GM18868 (cell line): ENCODE data around the gene SCIN.

Experiments
- ATAC-seq: cut with Tn5 transposase; IDR thresholded peaks from one replicate; pipeline ENCODE4 v1.9.1; 2021; ENCODE audit warnings: mild to moderate bottlenecking, moderate library complexity; ENCODE audit not compliant: unreplicated experiment

The SCIN gene

GRCh38 chr7:12565873-12566272 is 4.6 kb upstream of the SCIN start:
- no peak for ATAC-seq

- ATAC-seq, result peak; percentile 89
These were observed 3.5 kb upstream of the SCIN start for GRCh38 chr7:12567015-12567414.

GRCh38 chr7:12569673-12570072 is 847 bp upstream of the SCIN start:
- ATAC-seq, result no peak

GRCh38 chr7:12570168-12570533 is 369 bp upstream of the SCIN start:
- no peak for ATAC-seq

- no peak for ATAC-seq
These were observed 1.2 kb downstream of the SCIN start for GRCh38 chr7:12571691-12572090.

GRCh38 chr7:12572941-12573575 is 2.5 kb downstream of the SCIN start:
- ATAC-seq, result no peak

- ATAC-seq, result no peak
These were observed 3.4 kb downstream of the SCIN start for GRCh38 chr7:12573885-12574284.

- ATAC-seq, result peak; percentile 91
These were observed 8.6 kb downstream of the SCIN start for GRCh38 chr7:12578930-12579640.

GRCh38 chr7:12581897-12582296 is 11.4 kb downstream of the SCIN start:
- ATAC-seq, result no peak

GRCh38 chr7:12582362-12582761 is 11.8 kb downstream of the SCIN start:
- ATAC-seq, result no peak

GRCh38 chr7:12583176-12583575 is 12.7 kb downstream of the SCIN start:
- no peak for ATAC-seq

GRCh38 chr7:12583922-12584321 is 13.4 kb downstream of the SCIN start:
- ATAC-seq, result no peak

GRCh38 chr7:12584930-12585329 is 14.4 kb downstream of the SCIN start:
- peak; percentile 97 for ATAC-seq

- ATAC-seq, result no peak
These were observed 15.8 kb downstream of the SCIN start for GRCh38 chr7:12586271-12586670.

GRCh38 chr7:12588259-12588904 is 17.9 kb downstream of the SCIN start:
- ATAC-seq, result no peak

- no peak for ATAC-seq
These were observed 20.0 kb downstream of the SCIN start for GRCh38 chr7:12590559-12590958.

GRCh38 chr7:12594122-12594897 is 23.8 kb downstream of the SCIN start:
- ATAC-seq, result no peak

- no peak for ATAC-seq
These were observed 24.6 kb downstream of the SCIN start for GRCh38 chr7:12595148-12595547.

GRCh38 chr7:12596225-12596790 is 25.8 kb downstream of the SCIN start:
- no peak for ATAC-seq

- peak; percentile 97 for ATAC-seq
These were observed 30.9 kb downstream of the SCIN start for GRCh38 chr7:12601302-12601869.

GRCh38 chr7:12607134-12607533 is 36.6 kb downstream of the SCIN start:
- peak; percentile 61 for ATAC-seq
